Smooth muscle cell (in vitro differentiated cells): Measurements from ENCODE around the gene PROKR1. TPM values are rescaled to one million over a fixed set of nuclear protein-coding genes. Genes with fewer than 3 reads are reported as not detected.

Experiments
- DNase-seq: peaks from one replicate; lab custom pipeline; 2025; ENCODE audit not compliant: unreplicated experiment; lab: John Stamatoyannopoulos, UW
- H2AFZ ChIP-seq: fragments of 200-600 bp; sonication (generic); 2 replicates; pipeline ENCODE4 v1.6.0; 2016; ENCODE audit warnings: antibody characterized with exemption, low read depth, mild to moderate bottlenecking
- H3F3A ChIP-seq: fragments of 200-600 bp; sonication (generic); 2 replicates; pipeline ENCODE4 v1.6.0; 2017; ENCODE audit warnings: antibody characterized with exemption, low read depth
- H3K27ac ChIP-seq: fragments of 200-600 bp; sonication (generic); 2 replicates; pipeline ENCODE4 v1.5.1; 2016; ENCODE audit warnings: low read depth, mild to moderate bottlenecking
- H3K27me3 ChIP-seq: fragments of 200-600 bp; sonication (generic); 2 replicates; pipeline ENCODE4 v1.6.1; 2016; ENCODE audit warnings: low read depth, mild to moderate bottlenecking
- H3K36me3 ChIP-seq: fragments of 200-600 bp; sonication (generic); 2 replicates; pipeline ENCODE4 v1.5.1; 2016; ENCODE audit warnings: low read depth
- H3K4me1 ChIP-seq: fragments of 200-600 bp; sonication (generic); 2 replicates; pipeline ENCODE4 v1.5.1; 2016; ENCODE audit warnings: low read depth
- H3K4me2 ChIP-seq: fragments of 200-600 bp; sonication (generic); 2 replicates; pipeline ENCODE4 v1.6.0; 2016; ENCODE audit warnings: mild to moderate bottlenecking
- H3K4me3 ChIP-seq: fragments of 200-600 bp; sonication (generic); 2 replicates; pipeline ENCODE4 v1.5.1; 2016; ENCODE audit warnings: mild to moderate bottlenecking
- H3K79me2 ChIP-seq: fragments of 200-600 bp; sonication (generic); 2 replicates; pipeline ENCODE4 v1.6.0; 2016; ENCODE audit warnings: low read depth, mild to moderate bottlenecking
- H3K9ac ChIP-seq: fragments of 200-600 bp; sonication (generic); 2 replicates; pipeline ENCODE4 v1.6.0; 2016; ENCODE audit warnings: low read depth
- H3K9me3 ChIP-seq: fragments of 200-600 bp; sonication (generic); replicated peaks from 2 replicates; pipeline ENCODE4 v1.5.1; 2016; ENCODE audit warnings: low read depth
- H4K20me1 ChIP-seq: fragments of 200-600 bp; sonication (generic); 2 replicates; pipeline ENCODE4 v1.6.0; 2016; ENCODE audit warnings: low read depth
- WGBS: methylation state at CpG from one replicate; pipeline ENCODE4 v1.1.7; 2016; ENCODE audit warnings: low lambda C conversion rate; 5-methylcytosine and 5-hydroxymethylcytosine counted together
- polyA plus RNA-seq: library from polyadenylated mRNA; unstranded; fragments of >200 nt; fragmentation: Nextera tagmentation; extraction: Ambion mirVana; gene quantifications from 2 replicates; pipeline ENCODE4 v1.2.1, GENCODE V29; 2016
- total RNA-seq: library from RNA; depleted of rRNA; stranded (reverse); fragments of >200 nt; gene quantifications from 2 replicates; pipeline ENCODE4 v1.2.3, GENCODE V29; 2014
- TF ChIP-seq, protein P1 (sequence below): fragments of 200-600 bp; sonication (generic); IDR thresholded peaks from 2 replicates; pipeline ENCODE4 v1.5.1; 2017; ENCODE audit warnings: borderline replicate concordance, mild to moderate bottlenecking, antibody characterized with exemption; ENCODE audit not compliant: insufficient read depth, poor library complexity, severe bottlenecking

The PROKR1 gene
- total and polyA plus RNA-seq, 2 experiments from 2014 or later, result not detected

DNA sequence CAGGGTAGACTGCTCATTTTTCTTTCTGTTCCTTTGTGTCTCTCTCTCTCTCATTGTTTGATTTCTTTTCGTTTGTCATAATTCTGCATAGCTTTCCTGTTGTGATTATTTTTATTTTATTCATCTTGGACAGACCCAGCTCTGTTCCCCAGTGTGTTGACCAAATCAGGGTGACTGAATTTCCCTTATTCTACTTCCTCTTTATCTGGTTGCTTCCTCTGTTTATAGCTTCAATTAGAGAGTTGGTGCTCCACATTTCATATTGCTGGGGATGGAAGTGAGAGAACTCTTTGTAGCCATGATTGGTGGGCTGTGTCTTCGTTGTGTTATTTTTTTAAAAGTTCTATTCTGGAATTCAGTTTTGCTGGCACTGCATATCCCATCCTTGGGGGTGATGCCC is 19.1 kb downstream of the PROKR1 start:
- no peak overlapping the region for H2AFZ ChIP-seq
- no peaks in the 10 kb centered on the region for H3K9me3 ChIP-seq
- H3K27me3 ChIP-seq, result no peaks in the 10 kb centered on the region
- no peak for DNase-seq
- no peaks in the 10 kb centered on the region for H4K20me1 ChIP-seq
- no peaks in the 10 kb centered on the region for H3F3A ChIP-seq
- no peaks in the 10 kb centered on the region for H3K79me2 ChIP-seq
- 82% methylated on average over 2 of the region's 2 CpGs for WGBS
- H3K27ac ChIP-seq, result no peak overlapping the region
- H3K4me2 ChIP-seq, result no peak overlapping the region
- H3K4me1 ChIP-seq, result no peaks in the 10 kb centered on the region
- TF ChIP-seq, protein P1, sequence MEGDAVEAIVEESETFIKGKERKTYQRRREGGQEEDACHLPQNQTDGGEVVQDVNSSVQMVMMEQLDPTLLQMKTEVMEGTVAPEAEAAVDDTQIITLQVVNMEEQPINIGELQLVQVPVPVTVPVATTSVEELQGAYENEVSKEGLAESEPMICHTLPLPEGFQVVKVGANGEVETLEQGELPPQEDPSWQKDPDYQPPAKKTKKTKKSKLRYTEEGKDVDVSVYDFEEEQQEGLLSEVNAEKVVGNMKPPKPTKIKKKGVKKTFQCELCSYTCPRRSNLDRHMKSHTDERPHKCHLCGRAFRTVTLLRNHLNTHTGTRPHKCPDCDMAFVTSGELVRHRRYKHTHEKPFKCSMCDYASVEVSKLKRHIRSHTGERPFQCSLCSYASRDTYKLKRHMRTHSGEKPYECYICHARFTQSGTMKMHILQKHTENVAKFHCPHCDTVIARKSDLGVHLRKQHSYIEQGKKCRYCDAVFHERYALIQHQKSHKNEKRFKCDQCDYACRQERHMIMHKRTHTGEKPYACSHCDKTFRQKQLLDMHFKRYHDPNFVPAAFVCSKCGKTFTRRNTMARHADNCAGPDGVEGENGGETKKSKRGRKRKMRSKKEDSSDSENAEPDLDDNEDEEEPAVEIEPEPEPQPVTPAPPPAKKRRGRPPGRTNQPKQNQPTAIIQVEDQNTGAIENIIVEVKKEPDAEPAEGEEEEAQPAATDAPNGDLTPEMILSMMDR, result no peak
- no peak overlapping the region for H3K9ac ChIP-seq
- no peaks in the 10 kb centered on the region for H3K36me3 ChIP-seq
- H3K4me3 ChIP-seq, result no peak overlapping the region

DNA sequence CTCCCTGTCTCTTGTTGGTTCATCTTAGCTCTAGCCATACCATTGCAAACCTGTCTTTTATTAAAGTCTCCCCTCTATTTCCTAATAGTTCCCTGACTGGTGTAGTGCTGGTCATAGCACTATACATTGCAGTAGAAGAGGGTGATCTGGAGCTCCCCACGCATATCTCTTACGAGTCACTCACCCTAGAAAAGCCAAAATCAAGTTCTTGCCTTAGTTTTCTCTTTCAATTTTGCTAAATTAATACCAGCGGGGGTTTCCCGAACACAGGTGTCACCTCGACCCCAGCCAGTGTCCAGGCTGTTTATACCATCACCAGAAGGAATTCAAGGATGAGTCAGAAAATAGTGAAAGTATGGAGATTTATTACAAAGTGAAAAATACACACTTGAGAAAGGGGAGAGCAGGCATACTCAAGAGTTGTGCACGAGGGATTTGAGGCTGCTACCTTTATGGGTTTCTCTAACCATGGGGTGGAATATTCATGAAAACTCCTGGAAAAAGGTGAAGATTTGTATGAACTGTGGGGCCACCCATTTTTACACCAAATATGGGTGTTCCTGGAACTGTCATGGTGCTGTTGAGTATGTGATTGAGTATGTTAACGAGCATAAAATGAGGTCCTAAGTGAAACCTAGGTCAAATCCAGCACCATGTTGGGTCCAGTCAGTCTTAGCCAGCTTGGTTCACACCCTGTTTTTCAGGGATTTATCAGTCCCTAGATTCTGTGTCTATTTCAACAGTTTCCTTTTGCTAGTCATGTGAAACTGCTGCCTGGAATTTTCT is 20.2 kb downstream of the PROKR1 start:
- Histone ChIP-seq H3K27me3 (no peaks in the 10 kb centered on the region), H3K27ac (no peak overlapping the region), H3K4me2 (no peak overlapping the region), H4K20me1 (no peaks in the 10 kb centered on the region), H3K9me3 (no peaks in the 10 kb centered on the region), H3K79me2 (no peaks in the 10 kb centered on the region), H3F3A (no peaks in the 10 kb centered on the region), H2AFZ (no peak overlapping the region), H3K4me3 (no peak overlapping the region), H3K36me3 (no peaks in the 10 kb centered on the region), H3K9ac (no peak overlapping the region), H3K4me1 (no peaks in the 10 kb centered on the region)
- no peak for DNase-seq
- TF ChIP-seq, protein P1, result no peak
- WGBS, result 78% methylated on average over 7 of the region's 7 CpGs

DNA sequence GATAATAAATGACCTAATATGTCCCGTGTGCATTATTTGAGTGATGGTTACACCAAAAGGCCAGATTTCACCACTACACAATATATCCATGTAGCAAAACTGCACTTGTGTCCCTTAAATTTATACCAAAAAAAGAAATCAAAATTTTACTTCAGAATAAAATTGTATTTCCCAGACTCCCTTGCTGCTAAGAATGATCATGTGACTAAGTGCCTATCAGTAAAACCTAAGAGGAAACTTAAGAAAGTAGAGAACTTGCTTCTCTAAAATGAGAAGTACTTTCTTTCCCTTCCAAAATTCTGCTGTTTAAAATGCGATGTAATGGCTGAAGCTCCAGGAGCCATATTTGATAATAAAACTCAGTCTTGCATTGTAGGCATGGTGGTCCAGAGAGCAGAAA is 24.0 kb downstream of the PROKR1 start:
- Histone ChIP-seq H3K9me3 (no peaks in the 10 kb centered on the region), H3K27ac (no peak overlapping the region), H3K4me2 (no peak overlapping the region), H3K79me2 (no peaks in the 10 kb centered on the region), H2AFZ (no peak overlapping the region), H3F3A (no peaks in the 10 kb centered on the region), H4K20me1 (no peaks in the 10 kb centered on the region), H3K27me3 (no peaks in the 10 kb centered on the region), H3K4me1 (no peaks in the 10 kb centered on the region), H3K9ac (no peak overlapping the region), H3K36me3 (no peaks in the 10 kb centered on the region), H3K4me3 (no peak overlapping the region)
- WGBS, result 92% methylated on average over 2 of the region's 2 CpGs
- TF ChIP-seq, protein P1, result no peak
- DNase-seq, result no peak

DNA sequence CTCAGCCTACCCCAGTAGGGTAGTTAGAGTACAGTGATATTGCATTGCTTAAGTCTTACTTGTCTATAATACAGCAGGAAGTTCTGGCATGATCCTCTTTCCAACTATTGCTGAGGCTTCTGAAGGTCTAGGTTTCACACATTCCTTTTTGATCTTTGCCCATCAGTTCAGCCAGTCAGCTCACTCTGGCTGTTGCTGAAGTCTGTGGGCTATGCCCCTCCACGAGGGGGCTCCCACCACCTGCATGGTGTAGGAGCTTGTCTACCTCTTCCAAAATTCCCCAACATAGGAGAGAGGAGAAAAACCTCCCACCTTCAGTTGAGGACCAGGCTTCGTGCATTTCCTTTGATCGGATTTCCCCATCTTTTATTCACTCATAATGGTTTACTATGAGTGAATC is 26.3 kb downstream of the PROKR1 start:
- Histone ChIP-seq H3F3A (no peaks in the 10 kb centered on the region), H3K4me2 (no peak overlapping the region), H3K27ac (no peak overlapping the region), H3K79me2 (no peaks in the 10 kb centered on the region), H2AFZ (no peak overlapping the region), H3K27me3 (no peaks in the 10 kb centered on the region), H3K9ac (no peak overlapping the region), H4K20me1 (no peaks in the 10 kb centered on the region), H3K9me3 (no peaks in the 10 kb centered on the region), H3K36me3 (no peaks in the 10 kb centered on the region), H3K4me1 (no peaks in the 10 kb centered on the region), H3K4me3 (no peak overlapping the region)
- no peak for DNase-seq
- TF ChIP-seq, protein P1, result no peak
- WGBS, result 88% methylated on average over 3 of the region's 3 CpGs
